Measurements from ENCODE around the gene KIF1A.

The KIF1A gene

DNA sequence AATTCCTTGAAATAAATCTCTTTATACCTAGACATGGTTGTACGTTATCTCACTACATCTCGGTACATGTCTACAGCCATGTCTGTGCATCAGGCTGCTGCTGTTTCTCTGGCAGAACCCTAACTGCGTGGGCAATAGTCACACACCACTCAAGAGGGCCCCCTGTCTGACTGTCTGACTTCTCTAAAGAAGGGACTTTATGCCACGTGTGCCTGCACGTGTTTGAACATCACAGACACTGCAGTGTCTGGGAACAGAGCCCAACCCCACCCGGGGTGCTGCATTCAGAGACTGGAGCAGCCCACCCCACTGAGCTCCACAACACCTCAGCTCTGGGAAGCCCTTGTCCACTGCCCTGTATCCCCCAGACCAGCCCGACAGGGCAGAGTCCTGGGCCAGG, 55.0 kb downstream of the KIF1A start:
- DNase-seq = no peak

DNA sequence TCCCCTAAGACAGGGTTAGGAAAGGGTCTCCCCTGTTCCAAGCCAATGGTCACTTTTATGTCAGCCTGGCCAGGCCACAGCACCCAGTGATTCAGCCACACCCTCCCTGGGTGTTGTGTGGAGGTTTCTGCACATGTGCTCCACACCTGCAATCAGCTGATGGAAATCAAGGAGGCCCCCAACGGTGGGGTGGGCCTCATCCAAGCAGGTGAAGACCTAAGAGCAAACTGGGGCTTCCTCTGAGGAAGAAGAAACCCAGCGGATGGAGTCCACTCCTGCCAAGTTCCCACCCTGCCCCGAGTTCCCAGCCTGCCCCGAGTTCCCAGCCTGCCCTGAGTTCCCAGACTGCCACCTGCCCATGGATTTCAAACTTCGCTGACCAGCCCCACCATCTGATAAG, 55.4 kb downstream of the KIF1A start:
- DNase-seq = no peak

DNA sequence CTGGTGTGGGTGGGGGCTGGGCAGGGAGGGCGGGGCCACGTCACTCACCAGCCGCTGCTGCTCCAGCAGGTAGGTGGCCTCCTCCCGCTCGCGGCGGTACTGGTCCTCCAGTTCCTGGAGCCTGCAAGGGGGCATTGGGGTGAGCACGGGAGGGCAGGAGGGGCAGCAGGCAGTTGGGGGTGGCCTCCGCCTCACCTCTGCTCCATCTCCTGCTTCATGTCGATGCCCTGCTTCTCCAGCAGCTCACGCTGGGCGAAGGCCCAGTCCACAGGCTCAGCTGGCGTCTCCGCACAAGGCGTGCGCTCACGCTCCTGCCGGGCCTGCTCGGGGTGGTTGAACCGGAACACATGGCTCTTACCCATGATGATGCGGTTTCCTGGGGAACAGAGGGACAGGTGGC, 57.0 kb downstream of the KIF1A start:
- DNase-seq = no peak

DNA sequence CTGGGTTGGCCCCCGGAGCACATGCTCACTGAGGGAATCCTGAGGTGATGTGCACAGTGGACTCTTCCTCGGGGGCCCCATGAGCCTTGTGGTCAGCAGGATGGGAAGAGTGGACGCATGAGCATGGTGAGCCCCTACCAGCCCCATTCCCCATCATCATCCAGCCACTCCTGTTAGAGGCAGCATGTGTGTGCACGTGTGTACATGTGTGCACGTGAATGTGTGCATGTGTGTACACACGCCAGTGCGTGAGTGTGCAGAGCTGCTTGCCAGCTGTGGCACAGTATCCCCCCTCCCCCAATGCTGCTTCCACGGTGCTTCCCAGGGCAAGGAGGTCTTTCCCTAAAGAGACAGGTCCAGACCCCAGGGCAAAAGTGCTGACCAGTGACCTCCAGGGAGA, 57.8 kb downstream of the KIF1A start:
- DNase-seq = no peak

DNA sequence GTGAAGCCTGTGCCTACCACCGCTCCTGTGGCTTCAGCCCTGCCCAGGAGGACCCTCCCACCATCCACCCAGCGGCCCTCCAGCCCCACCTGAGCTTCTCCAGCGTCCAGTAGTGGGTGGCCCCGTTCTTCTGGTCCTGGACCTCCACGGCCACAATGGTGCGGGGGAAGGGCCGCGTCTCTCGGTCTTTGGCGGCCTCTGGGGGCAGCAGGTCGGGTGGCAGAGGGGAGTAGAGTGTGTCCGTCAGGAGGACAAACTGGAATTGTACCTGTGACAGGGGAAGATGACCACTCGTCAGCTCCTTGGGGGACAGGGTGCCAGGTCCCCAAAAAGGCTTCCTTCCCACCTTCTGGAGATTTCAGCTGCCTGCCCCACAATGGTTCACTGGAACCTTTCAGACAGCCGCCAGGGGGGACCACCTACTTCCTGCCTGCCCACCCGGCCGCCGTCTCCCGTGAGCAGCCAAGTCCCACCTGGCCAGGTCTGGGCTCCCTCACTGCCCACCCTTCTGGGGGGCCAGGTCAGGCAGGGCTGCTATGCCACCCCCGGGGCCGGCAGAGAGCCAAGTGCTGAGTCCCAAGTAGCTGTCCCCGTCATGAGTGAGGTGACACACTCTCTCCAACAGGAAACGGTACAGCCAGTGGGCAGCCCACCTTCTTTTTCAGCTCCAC, 59.3 kb downstream of the KIF1A start:
- DNase-seq = no peak

DNA sequence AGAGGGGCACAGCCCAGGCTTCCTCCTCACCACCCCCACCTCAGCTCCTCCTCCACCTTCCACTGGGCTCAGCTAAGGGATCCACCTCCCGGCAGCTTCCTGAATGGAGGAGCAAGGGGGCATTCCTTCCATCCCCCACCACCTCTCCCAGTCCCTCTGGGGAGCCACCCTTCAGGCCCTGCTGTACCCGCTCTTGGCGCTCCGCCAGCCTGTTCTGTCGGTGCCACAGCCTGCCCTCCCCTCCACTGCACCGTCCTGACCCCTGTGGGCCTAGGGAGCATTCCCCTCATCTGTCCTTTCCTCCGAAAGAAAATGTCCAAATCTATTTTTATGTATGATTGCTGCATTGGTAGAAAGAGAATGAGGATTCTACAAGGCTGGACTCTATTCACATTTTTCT, 59.9 kb downstream of the KIF1A start:
- no peak for DNase-seq

DNA sequence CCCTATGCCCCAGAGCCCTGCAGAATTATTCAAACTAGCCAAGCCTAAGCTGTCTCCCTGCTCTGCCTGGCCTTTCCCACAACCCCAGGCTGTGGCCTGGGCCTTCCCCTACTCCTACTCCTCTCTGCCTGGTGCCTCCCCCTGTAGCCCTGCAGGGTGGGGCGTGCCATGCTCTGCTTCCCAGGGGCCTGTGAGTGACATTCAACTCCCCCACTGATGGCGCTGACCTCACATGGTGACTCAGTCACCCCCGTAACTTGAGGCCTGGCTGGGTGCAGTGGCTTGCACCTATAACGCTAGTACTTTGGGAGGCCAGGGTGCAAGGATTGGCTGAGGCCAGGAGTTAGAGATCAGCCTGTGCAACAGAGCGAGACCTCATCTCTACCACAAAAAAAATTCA, 60.6 kb downstream of the KIF1A start:
- DNase-seq = peak; percentile 16 to 45 (median 28)

DNA sequence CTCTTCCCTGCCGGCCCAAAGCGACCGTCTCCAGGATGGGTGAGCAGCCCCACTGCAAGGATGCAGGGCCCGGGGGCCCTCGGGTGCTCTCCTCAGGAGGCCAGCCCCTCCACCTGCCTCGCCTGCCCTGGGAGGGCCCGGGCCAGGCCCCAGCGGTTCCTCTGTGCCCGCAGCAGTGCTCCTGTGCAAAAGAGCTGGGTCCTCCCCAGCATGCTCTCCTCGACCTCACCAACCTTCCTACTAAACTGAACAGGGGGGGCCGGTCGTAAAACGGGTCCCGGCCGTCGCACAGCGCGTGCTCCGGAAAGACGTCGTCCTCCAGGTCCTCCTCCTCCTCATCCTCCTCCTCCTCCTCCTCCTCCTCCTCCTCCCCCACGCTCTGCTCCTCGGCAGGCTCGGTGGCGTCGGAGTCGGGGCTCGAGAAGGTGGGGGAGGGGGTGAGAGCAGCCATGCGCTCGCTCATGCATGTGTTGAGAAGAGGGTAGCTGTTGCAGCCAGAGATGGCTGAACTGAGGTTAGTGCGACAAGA, 62.9 kb downstream of the KIF1A start:
- no peak for DNase-seq

DNA sequence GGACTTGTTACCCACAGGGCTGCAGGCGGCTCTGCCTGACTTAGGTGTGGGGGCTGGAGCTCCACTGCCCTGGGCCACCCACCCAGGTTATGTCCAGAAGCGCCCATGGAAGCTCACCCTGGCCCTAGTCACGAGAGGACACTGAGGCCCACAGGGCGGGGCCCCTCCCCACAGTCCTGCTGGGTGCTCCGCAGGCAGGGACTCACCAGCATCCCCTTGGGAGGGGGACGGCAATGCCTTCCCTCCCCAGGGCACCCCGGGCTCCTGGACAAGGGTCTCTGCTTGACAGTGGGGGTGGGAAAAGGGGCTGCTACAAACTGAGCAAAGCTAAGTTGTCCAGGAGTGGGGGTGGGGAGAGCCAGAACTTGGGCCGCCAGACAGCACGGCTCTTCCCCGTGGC, 67.8 kb downstream of the KIF1A start:
- no peak for DNase-seq

DNA sequence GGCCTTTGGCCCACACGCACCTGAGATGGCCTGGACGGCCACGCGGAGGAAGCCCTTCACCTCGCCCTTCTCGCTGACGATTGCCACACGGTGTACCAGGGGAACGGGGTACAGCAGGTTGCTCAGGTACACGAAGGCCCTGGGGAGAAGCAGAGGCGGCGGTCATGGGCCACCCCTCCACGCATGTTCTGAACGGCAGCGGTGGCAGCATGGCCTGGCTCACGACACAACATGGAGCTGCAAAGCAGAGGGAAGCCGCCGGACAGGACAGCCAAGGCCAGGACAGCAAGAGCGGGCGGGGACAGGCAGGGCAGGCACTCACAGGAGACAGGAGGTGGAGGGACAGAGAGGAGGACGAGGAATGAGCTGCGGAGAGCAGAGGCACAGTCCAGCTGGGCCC, 69.6 kb downstream of the KIF1A start:
- no peak for DNase-seq

DNA sequence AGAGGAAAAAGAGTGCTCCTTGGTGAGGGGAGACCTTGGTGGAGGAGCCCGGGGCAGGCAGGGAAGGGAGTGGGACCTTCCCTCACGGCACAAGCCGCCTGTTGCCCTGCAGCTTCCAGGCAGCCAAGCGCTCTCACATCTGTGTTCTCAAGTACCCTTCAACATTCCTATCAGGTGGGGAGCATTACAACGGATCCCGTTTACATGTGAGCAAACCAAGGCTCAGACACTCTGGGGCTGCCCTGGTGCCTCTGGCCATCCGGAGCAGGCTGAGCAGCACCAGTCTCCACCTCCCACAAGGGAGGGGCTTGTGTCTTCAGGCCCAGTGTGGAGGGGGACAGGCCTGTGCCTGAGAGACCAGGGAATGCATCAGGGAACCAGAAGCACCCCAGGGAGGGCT, 70.5 kb downstream of the KIF1A start:
- no peak for DNase-seq

DNA sequence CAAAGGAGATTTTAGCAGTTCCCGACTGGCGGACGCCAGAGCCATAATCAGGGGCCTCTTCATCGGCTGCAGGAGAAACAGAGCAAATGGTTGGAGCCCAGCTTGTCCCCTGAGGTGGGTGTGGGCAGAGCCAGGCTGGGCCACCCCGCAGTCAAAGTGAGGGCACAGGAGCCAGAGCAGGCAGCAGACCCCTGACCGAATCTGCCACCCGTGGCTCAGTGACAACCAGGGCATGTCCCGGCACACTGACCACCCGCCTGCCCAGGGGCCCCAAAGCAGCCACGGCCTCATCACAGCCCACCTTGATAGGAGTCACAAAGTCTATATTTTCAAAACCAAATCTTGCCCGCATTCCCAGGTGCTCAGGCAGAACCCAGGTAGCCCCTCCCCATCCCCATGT, 72.8 kb downstream of the KIF1A start:
- DNase-seq = no peak

DNA sequence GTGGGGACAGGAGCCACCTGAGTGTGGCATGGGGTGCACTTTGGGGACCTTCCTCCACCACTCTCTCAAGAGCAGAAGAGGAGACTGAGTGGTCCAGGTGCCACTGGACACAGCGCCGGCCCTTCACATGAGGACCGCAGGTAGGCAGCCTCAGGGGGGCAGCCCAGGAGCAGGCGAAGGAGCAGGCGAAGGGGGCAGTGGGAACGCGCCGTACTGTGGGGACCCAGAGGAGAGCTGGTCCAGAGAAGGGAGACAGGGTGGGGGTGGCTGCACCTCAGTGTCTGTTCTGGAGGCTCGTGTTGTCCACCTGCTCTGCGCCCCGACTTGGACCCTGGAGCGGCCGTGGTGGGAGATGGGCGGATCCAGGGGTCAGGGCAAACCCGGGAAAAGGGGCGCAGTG, 73.3 kb downstream of the KIF1A start:
- no peak for DNase-seq

DNA sequence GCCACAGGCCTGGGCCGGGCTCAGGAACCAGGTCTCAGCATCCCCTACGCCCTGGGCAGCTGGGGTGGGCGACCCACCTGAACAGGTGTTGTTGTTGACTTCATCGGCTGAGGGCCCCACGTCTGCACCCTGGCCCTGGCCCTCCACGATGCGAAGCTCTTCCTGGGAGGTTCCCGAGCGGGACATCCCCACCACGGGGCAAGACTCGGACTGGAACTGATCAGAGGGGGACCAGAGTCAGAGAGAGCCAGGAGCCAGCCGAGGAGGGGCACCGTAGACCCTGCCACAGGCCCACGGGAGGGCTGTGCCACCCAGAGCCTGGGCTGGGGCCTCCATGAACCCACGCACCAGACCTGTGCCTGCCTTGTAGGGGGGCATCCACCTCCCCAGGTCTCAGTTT, 74.1 kb downstream of the KIF1A start:
- no peak for DNase-seq

DNA sequence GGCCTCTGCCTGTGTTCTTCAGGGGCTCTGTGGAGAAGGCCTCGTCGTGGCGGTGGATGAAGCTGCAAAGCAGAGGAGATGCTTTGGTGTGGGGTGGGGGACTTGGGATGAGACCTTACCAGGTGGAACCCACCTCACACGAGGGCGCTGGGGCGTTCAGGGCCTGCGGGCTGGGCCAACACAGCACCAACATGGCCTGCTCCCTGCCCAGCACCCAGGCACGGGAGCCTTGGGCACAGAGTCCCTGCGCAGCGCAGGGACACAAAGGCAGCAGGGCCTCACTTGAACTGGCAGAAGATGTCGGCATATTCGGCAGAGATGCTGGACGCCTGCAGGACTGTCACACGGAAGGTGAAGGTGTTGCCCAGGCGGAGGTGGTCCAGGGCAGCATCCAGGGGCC, 74.6 kb downstream of the KIF1A start:
- no peak for DNase-seq

DNA sequence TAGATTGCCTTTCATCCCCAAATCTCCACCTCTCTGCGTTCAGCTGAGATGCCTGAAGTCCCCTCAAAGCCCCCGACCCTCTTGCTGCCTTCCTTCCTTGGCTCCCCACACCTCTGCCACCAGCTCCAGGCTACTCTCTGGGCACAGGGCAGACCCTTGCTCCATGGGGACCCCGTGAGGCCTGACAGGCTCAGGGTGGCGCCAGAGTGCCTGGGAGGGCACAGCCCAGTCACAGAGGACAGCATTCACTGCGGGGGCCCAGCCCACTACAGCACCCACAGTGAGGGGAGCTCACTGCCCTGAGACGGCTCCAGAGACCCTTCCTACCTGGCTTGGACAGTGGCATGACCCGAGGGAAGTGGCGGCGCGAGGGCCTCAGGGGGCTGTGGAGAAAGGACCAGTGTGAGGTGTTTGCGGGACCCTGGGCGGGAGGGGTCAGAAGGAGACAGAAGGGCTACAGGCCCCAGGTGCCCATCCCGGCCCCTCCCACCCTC, 77.4 kb downstream of the KIF1A start:
- DNase-seq = no peak

DNA sequence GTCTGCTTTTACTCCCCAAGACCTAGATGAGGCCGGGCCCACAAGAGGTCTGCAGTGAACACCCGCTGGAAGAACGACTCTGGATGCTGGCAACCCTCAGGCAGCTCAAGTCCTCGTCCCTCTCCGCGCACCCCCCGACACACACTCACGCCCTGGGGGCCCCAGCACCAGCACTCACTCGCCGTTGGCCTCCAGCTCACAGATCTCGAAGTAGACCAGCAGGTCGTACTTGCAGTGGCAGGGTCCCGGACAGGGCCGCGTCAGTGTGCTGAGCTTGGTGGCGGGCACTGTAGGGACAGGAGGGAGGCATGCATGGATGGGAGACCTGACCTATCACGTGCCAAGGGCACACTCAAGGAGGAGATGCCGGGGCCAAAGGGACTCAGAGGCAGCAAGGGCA, 78.9 kb downstream of the KIF1A start:
- DNase-seq = no peak

DNA sequence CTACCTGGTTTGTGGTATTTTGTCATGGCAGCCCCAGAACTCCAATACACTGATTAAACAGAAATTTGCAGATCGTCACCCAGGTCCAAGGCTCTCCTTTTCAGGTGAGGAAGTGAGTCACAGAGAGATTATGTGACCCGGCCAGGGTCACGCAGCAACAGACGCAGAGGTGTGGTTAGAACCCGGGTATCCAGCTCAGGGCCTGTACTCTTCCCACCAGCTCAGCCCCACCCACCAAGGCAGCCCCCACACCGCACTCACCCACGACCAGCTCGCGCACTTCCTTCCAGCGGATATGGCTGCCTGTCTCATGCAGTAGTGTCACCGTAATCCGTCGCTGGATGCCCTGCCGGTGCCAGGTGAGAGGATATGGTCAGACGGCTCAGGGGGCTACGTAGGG, 80.2 kb downstream of the KIF1A start:
- no peak for DNase-seq

DNA sequence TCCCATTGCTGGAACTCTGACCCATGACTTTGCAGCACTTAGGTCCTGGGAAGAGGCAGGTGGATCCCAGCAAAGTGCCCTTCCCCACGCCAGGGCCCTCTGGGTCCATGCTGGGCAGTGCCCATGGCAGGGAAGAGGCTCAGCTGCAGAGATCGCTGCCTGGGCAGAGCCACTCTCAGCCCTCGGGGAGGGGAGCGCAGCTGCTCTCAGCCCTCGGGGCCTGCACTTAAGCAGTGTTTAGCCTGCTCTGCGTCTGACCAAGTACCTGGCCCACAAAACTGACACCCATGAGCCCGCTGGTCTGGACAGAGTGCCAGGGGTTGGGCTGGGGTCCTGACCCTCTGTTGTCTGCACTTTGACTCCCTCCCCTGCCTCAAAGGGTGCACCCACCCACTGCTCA, 82.1 kb downstream of the KIF1A start:
- no peak for DNase-seq

DNA sequence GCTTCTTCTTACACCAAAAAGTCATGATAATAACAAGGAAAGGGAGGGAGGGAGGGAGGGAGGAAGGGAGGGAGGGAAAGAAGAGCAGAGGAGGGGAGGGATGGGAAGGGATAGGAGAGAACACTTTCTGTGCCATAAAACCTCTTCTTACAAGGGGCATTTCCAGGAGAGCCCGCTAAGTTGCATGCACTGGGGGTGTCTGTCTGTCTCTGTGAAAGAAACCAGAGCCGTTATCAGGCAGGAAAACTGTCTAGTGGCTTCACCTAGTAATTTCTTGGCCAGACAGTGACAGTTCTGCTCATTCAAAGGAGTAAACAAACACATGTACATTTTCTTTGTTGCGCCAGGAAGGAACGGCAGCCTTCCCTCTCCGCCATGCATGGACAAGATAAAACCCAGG, 82.5 kb downstream of the KIF1A start:
- no peak for DNase-seq

DNA sequence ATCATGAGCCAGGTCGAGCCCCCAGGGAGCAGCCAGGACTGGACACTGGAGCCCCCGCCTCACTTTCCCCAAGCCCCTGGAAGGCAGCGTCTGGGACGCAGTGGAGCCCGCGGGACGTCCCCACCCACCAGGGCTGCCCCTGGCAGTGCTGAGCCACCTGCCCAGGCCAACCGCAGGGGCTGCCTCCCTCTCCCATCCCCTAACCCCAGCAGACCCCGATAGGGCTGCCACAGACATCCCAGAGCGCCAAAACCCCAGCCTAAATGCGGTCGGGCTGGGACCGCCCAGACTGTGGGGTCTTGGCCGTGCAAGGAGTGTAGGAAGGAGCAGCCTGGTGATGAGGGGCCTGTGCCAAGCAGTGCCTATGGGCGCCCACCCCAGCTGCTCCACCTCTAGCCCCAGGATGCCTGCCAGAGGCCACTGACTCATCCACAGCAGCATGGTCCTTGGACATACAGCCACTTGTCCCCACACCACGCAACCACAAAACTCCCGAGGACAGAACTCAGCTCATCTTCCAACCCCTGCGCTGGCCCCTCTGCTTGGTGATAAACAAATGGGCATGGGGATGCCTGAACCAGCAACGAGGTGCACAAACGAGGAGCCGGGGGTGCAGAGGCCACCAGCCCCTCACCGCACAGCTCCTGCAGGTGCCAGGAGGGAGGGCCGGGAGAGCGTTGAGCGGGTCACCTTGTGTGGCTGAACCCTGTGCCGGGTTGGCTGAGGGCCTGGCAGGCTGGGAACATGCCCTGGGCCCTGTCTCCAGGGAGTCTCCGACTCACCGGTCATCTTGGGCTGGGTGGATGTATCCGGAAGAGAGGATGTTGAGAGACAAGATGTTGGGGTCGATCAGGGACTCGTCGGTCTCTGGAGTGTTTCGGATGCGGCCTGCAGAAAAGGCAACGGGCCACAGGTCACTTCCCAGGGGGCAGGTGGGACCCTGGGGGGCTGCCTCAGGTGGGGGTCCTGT, 83.5 kb downstream of the KIF1A start:
- no peak for DNase-seq

DNA sequence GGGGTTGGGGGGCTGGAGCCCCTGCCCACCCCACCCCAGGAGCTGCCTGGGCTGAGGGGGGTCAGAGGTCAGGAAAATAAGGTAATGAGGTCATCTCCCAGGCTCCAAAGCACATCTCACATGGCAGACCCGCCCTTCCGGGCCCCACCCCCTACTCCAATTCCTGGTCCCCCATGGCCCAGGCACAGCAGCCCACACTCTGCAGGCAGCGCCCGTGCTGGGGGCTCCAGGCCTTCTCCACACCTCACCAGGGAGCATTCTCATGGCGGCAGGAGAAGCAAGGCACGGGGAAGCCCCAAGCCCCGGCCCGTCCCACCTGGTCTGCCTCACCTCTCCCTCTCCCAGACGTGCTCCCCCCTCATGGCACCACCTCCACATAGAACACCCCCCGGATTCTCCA, 84.5 kb downstream of the KIF1A start:
- no peak for DNase-seq

DNA sequence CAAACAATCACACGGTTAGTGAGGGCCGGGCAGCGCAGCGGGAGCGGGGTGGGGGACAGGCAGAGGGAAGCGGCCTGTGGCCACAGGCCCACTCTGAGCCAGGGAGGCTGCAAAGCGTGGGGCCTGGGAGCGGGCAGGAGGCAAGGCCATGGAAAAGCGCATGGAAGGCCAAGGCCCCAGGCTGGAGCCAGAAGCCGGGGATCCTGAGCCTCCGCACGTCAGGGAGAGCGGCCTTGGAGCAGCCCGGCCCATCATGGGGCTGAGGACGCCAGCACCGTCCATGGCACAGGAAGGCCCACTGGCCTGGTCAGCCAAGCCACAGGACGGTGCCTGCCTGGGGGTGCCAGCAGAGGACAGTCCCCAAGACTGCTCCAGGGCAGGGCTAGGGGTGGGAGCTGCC, 85.3 kb downstream of the KIF1A start:
- no peak for DNase-seq

Measured in suppressor macrophage (primary cell).